Mucosa of stomach (tissue), 1 donor: ENCODE measurements around the gene OLFM4.
"Not testable (repeated sequence)": the region's sequence is repeated elsewhere in the genome, so short reads cannot be mapped to it uniquely, and the experiment has no call there.

ENCODE experiments used
- H3K27me3 ChIP-seq: one replicate; pipeline ENCODE4 v1.7.0; 2013; ENCODE audit warnings: mild to moderate bottlenecking, low read length; ENCODE audit not compliant: control insufficient read depth, insufficient read depth
- H3K36me3 ChIP-seq: one replicate; pipeline ENCODE4 v1.7.0; 2013; ENCODE audit warnings: low read length; ENCODE audit not compliant: control insufficient read depth, insufficient read depth
- H3K4me1 ChIP-seq: one replicate; pipeline ENCODE4 v1.7.0; 2013; ENCODE audit warnings: mild to moderate bottlenecking, low read length; ENCODE audit not compliant: control insufficient read depth, insufficient read depth
- H3K4me3 ChIP-seq: one replicate; pipeline ENCODE4 v1.7.0; 2013; ENCODE audit warnings: low read length
- H3K9ac ChIP-seq: one replicate; pipeline ENCODE4 v1.7.0; 2013; ENCODE audit warnings: mild to moderate bottlenecking, low read length, moderate library complexity
- H3K9me3 ChIP-seq: one replicate; pipeline ENCODE4 v1.7.0; 2013; ENCODE audit warnings: mild to moderate bottlenecking, low read length, moderate library complexity; ENCODE audit not compliant: control insufficient read depth
- donor health status: Pancreatic carcinoma.

The OLFM4 gene

DNA sequence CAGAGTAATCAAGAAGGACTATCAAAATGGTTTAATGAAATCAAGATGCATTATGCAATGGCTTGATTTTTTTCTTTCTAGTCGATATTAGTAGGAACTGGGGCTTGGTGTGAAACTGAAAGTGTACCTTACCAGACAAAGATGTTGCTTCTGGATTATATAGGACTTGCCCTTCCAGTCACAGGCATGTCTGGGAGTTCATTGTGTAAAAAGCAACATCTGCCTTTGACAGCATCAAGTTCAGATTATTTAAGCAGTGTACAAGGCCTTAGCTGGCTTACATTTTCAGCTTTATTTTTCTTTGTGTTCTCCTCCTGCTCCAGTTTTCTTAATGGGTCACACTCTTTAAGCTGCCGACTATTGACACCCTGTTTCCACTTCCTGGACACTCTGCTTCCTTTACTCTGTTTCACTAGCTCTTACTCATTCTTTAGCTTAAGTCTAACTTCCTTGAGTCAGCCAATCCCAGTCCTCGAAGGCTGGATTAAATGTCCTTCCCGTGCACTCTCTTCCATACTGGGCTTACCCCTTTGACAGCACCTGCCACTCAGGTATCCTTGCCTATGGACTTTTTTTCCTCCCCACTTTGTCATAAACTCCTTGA, 29.4 kb upstream of the OLFM4 start:
- no peaks in the 10 kb centered on the region for H3K4me1 ChIP-seq
- no peaks in the 10 kb centered on the region for H3K27me3 ChIP-seq
- H3K9me3 ChIP-seq = no peaks in the 10 kb centered on the region
- no peak overlapping the region for H3K4me3 ChIP-seq
- no peaks in the 10 kb centered on the region for H3K36me3 ChIP-seq
- no peak overlapping the region for H3K9ac ChIP-seq

DNA sequence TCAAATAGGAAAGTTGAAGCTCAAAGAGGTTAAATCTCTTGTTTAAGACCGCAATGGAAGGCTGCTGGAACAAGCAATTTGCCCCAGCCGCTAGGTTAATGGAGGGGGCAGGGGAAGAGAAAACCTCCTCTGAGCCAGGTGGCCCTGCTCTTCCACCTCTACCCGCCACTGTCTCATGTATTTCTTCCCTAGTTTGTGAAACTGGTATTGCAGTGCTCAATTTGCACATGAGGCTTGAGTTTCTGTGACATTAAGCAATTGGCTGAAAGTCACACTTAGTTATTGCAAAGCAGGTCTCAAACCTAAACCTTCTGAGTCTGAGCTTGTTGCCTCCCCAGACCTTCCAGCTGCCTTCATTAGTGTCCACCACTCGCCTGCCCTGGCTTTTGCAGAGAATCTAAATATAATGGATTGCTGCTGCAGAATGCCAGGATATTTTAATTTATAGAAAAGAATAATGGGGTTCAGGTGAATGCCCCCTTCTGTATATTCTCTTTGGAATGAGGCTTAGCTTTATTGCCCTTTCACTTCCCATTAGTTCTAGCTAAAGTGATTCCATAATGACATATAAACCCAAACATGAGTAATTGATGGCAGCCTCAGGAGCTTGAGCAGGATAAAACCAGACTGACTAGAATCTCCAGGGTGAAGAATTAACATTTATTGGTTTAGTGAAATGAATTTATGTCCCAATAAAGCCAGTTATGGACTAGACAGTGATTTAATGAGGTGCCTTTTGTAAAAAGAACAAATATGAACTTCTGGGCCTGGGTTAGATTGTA, 27.0 kb upstream of the OLFM4 start:
- H3K4me1 ChIP-seq = no peaks in the 10 kb centered on the region
- no peak overlapping the region for H3K9ac ChIP-seq
- no peaks in the 10 kb centered on the region for H3K36me3 ChIP-seq
- H3K4me3 ChIP-seq = no peak overlapping the region
- no peaks in the 10 kb centered on the region for H3K27me3 ChIP-seq
- no peaks in the 10 kb centered on the region for H3K9me3 ChIP-seq

DNA sequence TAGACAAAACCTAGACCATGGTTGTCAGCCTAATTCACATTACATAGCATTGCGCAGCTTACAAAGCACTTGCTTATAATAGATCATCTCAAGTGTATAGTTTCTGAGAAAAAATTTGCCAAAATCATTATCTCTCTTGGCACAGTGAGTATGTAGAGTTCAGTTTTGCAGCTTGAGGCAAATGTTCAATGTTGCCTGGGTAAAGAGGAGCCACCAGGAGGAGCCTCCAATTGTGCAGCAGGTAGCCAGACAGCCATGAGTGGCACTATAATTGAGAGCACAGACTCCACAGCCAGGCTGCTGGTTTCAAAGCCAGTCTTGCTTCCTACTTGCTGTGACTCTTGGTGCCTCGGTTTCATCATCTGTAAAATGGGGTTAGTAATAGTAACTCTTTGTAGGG, 24.0 kb upstream of the OLFM4 start:
- Histone ChIP-seq H3K36me3 (no peaks in the 10 kb centered on the region), H3K4me1 (no peaks in the 10 kb centered on the region), H3K4me3 (no peak overlapping the region), H3K27me3 (no peaks in the 10 kb centered on the region), H3K9me3 (no peaks in the 10 kb centered on the region), H3K9ac (no peak overlapping the region)

DNA sequence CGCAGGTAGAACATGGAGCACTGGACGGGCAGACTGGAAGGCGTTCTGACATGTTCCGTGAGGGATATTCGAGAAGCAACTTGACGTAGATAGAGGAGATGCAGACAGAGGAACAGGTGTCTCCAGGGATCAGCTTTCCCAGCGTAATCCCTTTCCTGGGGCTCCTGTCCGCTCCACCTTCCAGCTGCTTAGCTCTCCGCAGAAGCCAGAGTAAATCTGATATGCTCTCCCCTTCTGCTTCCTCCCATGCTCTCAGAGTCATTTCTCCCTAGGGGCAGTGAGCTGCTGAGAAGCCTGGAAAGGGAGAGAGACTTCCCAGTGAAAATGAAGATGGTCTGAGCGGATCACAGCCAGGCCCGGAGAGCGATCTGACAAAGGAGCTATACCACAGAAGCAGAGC, 23.0 kb upstream of the OLFM4 start:
- H3K36me3 ChIP-seq = no peaks in the 10 kb centered on the region
- no peaks in the 10 kb centered on the region for H3K9me3 ChIP-seq
- H3K4me1 ChIP-seq = no peaks in the 10 kb centered on the region
- H3K9ac ChIP-seq = no peak overlapping the region
- H3K27me3 ChIP-seq = no peaks in the 10 kb centered on the region
- H3K4me3 ChIP-seq = no peak overlapping the region

DNA sequence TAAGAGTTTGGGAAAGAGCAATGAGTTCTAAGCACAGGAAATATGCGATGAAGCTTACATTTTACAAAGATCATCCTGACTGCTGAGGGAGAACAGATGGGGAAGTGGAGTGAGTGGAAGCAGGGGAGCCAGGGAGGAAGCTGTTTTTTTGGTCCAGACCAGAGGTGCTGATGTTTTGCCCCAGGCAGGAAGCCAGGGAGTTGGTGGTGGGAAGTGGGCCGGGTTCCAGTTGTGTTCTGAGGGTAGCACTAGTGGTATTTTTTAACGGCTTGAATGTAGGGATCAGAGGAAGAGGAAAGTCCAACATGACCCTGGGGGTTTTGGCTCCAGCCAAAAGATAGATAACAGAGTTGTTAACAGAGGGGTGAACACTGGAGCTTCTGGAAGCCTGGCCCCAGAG, 20.7 kb upstream of the OLFM4 start:
- Histone ChIP-seq H3K27me3 (no peaks in the 10 kb centered on the region), H3K4me1 (no peaks in the 10 kb centered on the region), H3K9me3 (no peaks in the 10 kb centered on the region), H3K4me3 (no peak overlapping the region), H3K9ac (no peak overlapping the region), H3K36me3 (no peaks in the 10 kb centered on the region)

DNA sequence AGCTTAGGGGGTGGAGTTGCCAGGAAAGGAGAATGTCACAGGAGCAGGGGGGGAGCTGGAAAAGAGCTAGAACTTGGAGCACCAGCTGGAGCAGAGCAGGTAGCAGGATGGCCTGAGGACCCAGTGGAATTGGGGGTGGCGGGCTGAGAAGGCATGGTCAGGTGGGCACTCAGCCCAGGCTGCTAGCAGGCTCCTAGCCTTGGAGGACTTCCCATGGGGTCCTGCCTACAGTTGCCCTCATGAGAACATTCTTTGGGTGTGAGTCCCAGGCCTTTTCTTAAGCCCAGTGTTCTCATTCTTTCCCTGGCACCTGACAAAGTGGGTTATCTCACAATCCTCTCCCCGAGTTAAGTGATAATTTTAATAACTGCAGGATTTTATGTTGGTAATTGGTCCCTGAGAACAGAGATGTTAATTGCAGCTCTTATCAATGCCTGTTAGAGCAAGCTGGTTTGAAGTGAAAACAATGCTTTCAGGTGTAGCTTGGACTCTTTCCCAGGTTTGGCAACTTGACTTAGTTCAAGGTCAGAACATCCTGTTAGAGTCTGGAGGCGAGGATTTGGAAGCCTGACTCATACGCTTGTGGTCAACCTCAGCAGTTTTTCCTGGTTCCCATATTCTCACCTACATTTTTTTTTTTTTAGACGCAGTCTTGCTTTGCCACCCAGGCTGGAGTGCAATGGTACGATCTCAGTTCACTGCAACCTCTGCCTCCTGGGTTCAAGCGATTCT, 18.1 kb upstream of the OLFM4 start:
- H3K4me1 ChIP-seq = peaks cover 5% of the 10 kb centered on the region
- no peak overlapping the region for H3K9ac ChIP-seq
- no peak overlapping the region for H3K4me3 ChIP-seq
- no peaks in the 10 kb centered on the region for H3K9me3 ChIP-seq
- H3K27me3 ChIP-seq = no peaks in the 10 kb centered on the region
- no peaks in the 10 kb centered on the region for H3K36me3 ChIP-seq

DNA sequence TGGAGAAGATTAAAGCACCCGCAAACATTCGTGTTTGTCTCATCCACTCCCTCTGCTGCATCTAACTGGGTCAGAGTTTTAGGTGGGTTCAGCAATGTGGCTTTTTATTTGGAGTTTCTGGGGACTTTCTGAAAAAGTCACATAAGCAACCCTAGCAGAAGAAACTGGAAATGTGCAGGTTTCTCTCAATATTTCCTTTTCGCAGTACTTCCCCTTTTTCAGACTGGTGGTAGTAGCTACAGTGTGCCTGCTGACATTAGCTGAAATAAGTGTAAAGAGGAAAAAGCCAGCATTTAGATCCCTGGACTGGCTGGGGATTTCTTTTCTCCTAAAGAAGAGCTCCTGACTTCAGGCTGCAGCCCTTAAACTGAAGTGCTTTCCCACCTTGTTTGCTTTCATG, 15.9 kb upstream of the OLFM4 start:
- Histone ChIP-seq H3K36me3 (no peaks in the 10 kb centered on the region), H3K9ac (no peak overlapping the region), H3K27me3 (no peaks in the 10 kb centered on the region), H3K4me3 (no peak overlapping the region), H3K4me1 (peaks cover 5% of the 10 kb centered on the region), H3K9me3 (no peaks in the 10 kb centered on the region)

DNA sequence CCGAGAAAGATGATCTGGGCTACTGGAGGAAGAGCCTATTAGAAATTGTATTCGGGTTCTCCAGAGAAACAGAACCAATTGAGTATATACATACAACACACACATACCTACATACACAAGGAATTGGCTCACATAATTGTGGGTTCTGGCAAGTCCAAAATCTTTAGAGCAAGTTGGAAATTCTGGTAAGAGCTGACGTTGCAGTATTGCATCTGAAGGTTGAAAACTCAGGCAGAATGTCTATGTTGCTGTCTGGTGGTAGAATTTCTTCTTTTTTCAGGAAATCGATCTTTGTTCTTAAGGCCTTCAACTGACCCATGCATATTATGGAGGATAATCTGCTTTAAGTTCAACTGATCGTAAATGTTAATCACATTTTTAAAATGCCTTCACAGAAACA, 15.5 kb upstream of the OLFM4 start:
- Histone ChIP-seq H3K4me1 (peaks cover 5% of the 10 kb centered on the region), H3K36me3 (no peaks in the 10 kb centered on the region), H3K4me3 (no peak overlapping the region), H3K27me3 (no peaks in the 10 kb centered on the region), H3K9ac (no peak overlapping the region), H3K9me3 (no peaks in the 10 kb centered on the region)

DNA sequence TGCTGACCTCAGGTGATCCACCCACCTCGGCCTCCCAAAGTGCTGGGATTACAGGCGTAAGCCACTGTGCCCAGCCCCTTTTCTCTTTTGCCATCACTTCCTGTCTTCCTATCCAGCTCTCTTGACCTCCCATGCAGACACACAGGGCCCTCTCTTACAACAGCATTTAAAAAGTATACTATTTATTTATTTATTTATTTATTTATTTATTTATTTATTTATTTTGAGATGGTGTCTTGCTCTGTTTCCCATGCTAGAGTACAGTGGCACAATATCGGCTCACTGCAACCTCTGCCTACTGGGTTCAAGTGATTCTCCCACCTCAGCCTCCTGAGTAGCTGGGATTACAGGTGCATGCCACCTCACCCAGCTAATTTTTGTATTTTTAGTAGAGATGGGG, 14.6 kb upstream of the OLFM4 start:
- not testable (repeated sequence) for H3K9me3 ChIP-seq, H3K4me1 ChIP-seq, H3K4me3 ChIP-seq, H3K36me3 ChIP-seq, H3K27me3 ChIP-seq, H3K9ac ChIP-seq

DNA sequence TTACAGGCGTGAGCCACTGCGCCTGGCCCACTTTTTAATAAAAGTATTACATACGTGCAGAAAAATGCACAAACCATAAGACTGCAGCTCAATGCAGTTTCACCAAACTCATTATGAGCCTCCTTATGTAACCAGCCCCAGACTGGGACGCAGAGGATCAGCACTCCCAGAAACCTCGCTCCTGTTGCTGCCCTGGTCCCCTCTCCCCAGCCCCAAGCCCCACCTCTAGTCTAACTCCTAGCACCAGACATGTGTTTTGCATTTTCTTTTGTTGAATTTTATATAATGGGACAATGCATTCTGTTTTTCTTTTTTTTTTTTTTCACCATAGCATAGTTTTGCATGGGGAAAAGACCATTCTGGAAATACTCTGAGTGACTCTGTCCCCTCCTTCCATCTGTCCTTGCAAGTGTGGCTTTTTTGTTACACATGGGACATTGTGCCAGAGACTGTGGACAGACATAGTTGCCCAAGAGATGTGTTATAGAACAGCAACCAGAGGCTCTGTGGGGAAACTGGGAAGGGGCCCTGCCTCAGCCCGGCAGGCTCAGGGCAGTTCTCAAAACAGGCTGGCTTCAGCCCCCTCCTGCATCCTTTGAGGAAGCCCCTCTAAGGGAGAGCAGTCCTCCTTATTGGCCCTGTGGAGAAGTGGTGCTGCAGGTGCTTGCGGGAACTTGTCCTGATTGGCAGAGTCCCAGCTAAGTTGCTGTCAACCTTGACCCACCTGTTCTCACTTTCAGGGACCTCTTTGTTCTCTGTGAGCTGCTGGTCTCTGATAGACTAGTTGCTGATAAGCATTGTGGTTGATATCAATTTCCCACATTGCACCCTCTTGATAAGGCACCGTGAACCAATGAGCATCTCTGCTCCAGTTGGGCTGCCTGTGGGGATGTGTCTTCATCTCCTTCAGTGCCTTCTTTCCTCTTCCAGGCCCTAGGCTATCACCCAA, 13.8 kb upstream of the OLFM4 start:
- Histone ChIP-seq H3K4me3 (no peak overlapping the region), H3K36me3 (no peaks in the 10 kb centered on the region), H3K9ac (no peak overlapping the region), H3K27me3 (no peaks in the 10 kb centered on the region), H3K4me1 (peaks cover 5% of the 10 kb centered on the region), H3K9me3 (no peaks in the 10 kb centered on the region)

DNA sequence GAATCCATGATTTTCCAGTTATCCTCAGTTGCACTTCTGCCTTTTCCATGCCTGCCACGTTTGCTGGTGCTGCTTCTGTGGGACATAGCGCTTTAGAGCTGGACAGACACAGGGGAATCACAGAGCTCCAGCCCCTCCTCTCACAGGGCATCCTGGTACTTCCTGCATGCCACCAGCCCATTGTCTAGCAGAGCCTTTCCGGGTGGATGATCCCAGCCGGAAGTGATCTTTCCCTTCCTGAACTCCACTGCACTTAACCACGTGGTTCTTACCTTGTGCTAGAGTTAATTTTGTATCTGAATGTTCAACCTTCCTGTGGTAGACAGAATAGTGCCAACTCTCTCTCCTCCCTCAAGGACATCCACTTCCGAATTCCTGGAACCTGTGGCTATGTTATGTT, 12.6 kb upstream of the OLFM4 start:
- Histone ChIP-seq H3K9ac (no peak overlapping the region), H3K27me3 (no peaks in the 10 kb centered on the region), H3K4me3 (no peak overlapping the region), H3K9me3 (no peaks in the 10 kb centered on the region), H3K36me3 (no peaks in the 10 kb centered on the region), H3K4me1 (peaks cover 5% of the 10 kb centered on the region)
